Right cardiac atrium (tissue), 5 donors: ENCODE measurements around the gene BEX3. TPM values are rescaled to one million over a fixed set of nuclear protein-coding genes. Genes with fewer than 3 reads are reported as not detected.

ENCODE experiments used
- ATAC-seq, 2 donors: fragments of 200-7000 bp; cut with Tn5 transposase; one replicate each; pipeline versions ENCODE4 v1.8.0 to v1.9.1; 2020; ENCODE audit warnings: moderate library complexity in 2 of 2, mild to moderate bottlenecking in 1 of 2
- DNase-seq, 3 donors: peaks; one replicate each; pipeline ENCODE4 v3.0.0-alpha.2; 2020
- H3K27ac ChIP-seq: one replicate; pipeline ENCODE4 v1.5.1; 2013; ENCODE audit warnings: mild to moderate bottlenecking, low read length, control low read depth, moderate library complexity
- H3K27me3 ChIP-seq: one replicate; pipeline ENCODE4 v1.6.1; 2013; ENCODE audit not compliant: control insufficient read depth, insufficient read depth
- H3K4me1 ChIP-seq: one replicate; pipeline ENCODE4 v1.6.1; 2013; ENCODE audit warnings: low read length; ENCODE audit not compliant: control insufficient read depth, insufficient read depth
- H3K4me3 ChIP-seq: one replicate; pipeline ENCODE4 v1.5.1; 2013; ENCODE audit warnings: low read length, control low read depth
- H3K9me3 ChIP-seq: one replicate; pipeline ENCODE4 v1.6.1; 2013; ENCODE audit warnings: low read length; ENCODE audit not compliant: control insufficient read depth
- WGBS: extraction: QIAGEN DNeasy Blood & Tissue Kit; methylation state at CpG from one replicate; pipeline ENCODE4 v1.1.7; 2013; 5-methylcytosine and 5-hydroxymethylcytosine counted together
- intact Hi-C, 4 donors: fragments of 100-400 bp; cut with DNase I; formaldehyde crosslinking; loops; one replicate each; pipeline versions ENCODE4 v1.11.0 to v1.14.0; 2022 to 2023
- polyA plus RNA-seq: library from polyadenylated mRNA; stranded (reverse); fragments of 200-250 nt; gene quantifications from one replicate; pipeline ENCODE4 v1.2.3, GENCODE V29; 2013
- total RNA-seq, 4 donors: library from RNA; stranded (reverse); fragmentation: NEBNext Ultra II Directional; extraction: Animal tissue kit (Norgen Biotek cat#: 25700); gene quantifications; one replicate each; pipeline ENCODE4 v1.2.1, GENCODE V29; 2021
- donor health status: healthy with polysubstance abuse.
- donor health status: DM: no; HTN: yes; CAD: no.
- donor health status: DM: no; HTN: no; CAD: no.
- donor health status: DM: no; HTN: yes; CAD: no; lungs with severe emphysema.
- donor health status: DM: yes; HTN: yes; CAD: no.

Gene BEX3
- total and polyA plus RNA-seq, 5 donors, result 185 to 305 (median 217) TPM

DNA sequence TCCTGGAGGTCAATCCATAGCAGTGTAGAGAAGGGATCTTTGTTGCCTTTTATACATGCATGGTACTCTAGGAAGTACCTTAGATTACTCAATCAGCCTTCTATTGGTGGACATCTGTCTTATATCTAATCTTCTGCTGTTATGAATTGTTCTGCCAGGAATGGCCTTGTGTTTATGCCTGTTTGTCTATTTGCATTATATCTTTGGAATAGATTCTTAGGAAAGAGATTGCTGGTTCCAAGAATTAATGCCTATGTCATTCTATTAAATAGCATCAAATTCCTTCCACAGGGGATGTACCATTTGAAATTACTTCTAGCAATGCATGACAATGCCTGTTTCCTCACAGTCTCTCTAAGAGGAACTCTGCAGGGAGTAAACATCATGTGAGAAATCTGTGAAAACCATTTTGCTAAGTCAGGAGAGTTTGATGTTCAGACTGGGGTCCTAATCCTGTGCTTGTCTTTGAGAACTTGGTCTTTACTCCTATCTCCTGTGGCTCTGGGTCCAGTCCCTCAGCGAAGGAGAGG is 42.5 kb downstream of the BEX3 start:
- no peak overlapping the region for H3K27ac ChIP-seq
- no peaks in the 10 kb centered on the region for H3K27me3 ChIP-seq
- ATAC-seq (no peak), DNase-seq (no peak)
- H3K9me3 ChIP-seq, result no peaks in the 10 kb centered on the region
- no peak overlapping the region for H3K4me3 ChIP-seq
- H3K4me1 ChIP-seq, result no peaks in the 10 kb centered on the region
- 95% methylated on average over 1 of the region's 1 CpG for WGBS
- intact Hi-C loops, result no loop called here

DNA sequence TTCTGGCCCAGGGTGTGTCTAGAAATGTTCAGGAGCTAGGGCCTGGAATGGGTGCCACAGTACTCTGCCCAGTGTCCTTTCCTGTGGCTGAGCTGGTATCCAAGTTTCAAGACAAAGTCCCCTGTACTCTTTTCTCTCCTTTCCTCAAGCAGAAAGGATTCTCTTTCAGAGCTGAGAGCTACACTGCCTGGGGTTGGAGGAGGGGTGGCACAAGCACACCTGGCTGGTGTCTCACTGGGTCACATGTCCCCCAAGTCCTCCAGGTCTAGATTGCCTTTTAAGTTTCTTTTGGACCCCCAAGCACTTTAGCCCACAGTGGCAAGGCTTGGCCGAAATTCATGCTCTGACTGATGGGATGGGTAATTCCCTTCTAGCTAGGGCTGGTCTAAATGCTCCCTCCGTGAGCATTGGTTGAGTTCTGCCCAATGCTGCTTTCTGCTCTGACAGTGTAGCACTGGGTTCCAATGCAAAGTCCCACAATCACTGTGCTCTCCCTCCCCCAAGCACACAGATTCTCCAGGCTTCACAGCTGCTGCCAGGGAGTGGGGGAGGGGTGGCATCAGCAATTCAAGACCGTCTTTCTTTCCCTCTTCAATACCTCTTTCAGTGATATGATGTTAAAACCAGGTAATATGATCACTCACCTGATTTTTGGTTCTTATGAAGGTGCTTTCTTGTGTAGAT is 47.8 kb downstream of the BEX3 start:
- ATAC-seq (no peak), DNase-seq (no peak)
- 75% methylated on average over 3 of the region's 3 CpGs for WGBS
- Histone ChIP-seq H3K9me3 (no peaks in the 10 kb centered on the region), H3K27ac (no peak overlapping the region), H3K4me3 (no peak overlapping the region), H3K4me1 (no peaks in the 10 kb centered on the region), H3K27me3 (no peaks in the 10 kb centered on the region)
- intact Hi-C loops, result no loop called here

Other genes starting within 250 kb of the BEX3 start
- gene BEX4, start 161.4 kb upstream of the BEX3 start, total RNA-seq, result 10 to 100 TPM; 62.9 to 94.0 (median 79.7) TPM
- 141 TPM for gene BEX4, start 161.4 kb upstream of the BEX3 start, polyA plus RNA-seq
- gene TCEAL8, start 121.4 kb upstream of the BEX3 start, total RNA-seq, result 10 to 100 TPM; 57.1 to 72.6 (median 61.4) TPM
- 96.8 TPM for gene TCEAL8, start 121.4 kb upstream of the BEX3 start, polyA plus RNA-seq
- gene TCEAL5, start 99.8 kb upstream of the BEX3 start, total RNA-seq, result 1 to 10 TPM in 1 of 4 donors, under 1 TPM in 3; 0.45 to 1.6 (median 0.73) TPM
- gene TCEAL5, start 99.8 kb upstream of the BEX3 start, polyA plus RNA-seq, result 0.81 TPM
- 10 to 100 TPM; 16.8 to 27.0 (median 23.4) TPM for gene BEX2, start 65.5 kb upstream of the BEX3 start, total RNA-seq
- 26.1 TPM for gene BEX2, start 65.5 kb upstream of the BEX3 start, polyA plus RNA-seq
- 1 to 10 TPM; 8.0 to 9.7 (median 8.9) TPM for gene TCEAL7, start 46.3 kb upstream of the BEX3 start, total RNA-seq
- 12.3 TPM for gene TCEAL7, start 46.3 kb upstream of the BEX3 start, polyA plus RNA-seq
- 10 to 100 TPM; 32.2 to 47.0 (median 35.2) TPM for gene TCEAL9, start 20.0 kb upstream of the BEX3 start, total RNA-seq
- 99.5 TPM for gene TCEAL9, start 20.0 kb upstream of the BEX3 start, polyA plus RNA-seq
- gene RAB40A, start 143.0 kb downstream of the BEX3 start, total RNA-seq, result under 1 TPM; 0.31 to 0.49 (median 0.40) TPM
- 0.23 TPM for gene RAB40A, start 143.0 kb downstream of the BEX3 start, polyA plus RNA-seq
- gene TCEAL4, start 209.0 kb downstream of the BEX3 start, total RNA-seq, result 100 to 1,000 TPM in 2 of 4 donors, 10 to 100 TPM in 2; 85.3 to 128 (median 96.2) TPM
- 276 TPM for gene TCEAL4, start 209.0 kb downstream of the BEX3 start, polyA plus RNA-seq
- gene TCEAL3, start 231.4 kb downstream of the BEX3 start, total RNA-seq, result 10 to 100 TPM; 35.4 to 42.8 (median 42.3) TPM
- 71.5 TPM for gene TCEAL3, start 231.4 kb downstream of the BEX3 start, polyA plus RNA-seq